Neural progenitor cell (in vitro differentiated cells): ENCODE data around the gene UNG. TPM values are rescaled to one million over a fixed set of nuclear protein-coding genes. Genes with fewer than 3 reads are reported as not detected.
A peak's percentile ranks its signal among the peaks of the same experiment; 100 is the strongest.
"Not testable (repeated sequence)": the region's sequence is repeated elsewhere in the genome, so short reads cannot be mapped to it uniquely, and the experiment has no call there.

ENCODE experiments used
- DNase-seq: peaks from one replicate; pipeline ENCODE4 v3.0.0-alpha.2; 2016; ENCODE audit warnings: low spot score
- H2AFZ ChIP-seq: fragments of 200-600 bp; sonication (generic); replicated peaks from 2 replicates; pipeline ENCODE4 v1.6.1; 2016; ENCODE audit warnings: antibody characterized with exemption
- H3F3A ChIP-seq: fragments of 200-600 bp; sonication (generic); 2 replicates; pipeline ENCODE4 v1.6.1; 2016; ENCODE audit warnings: antibody characterized with exemption, low read depth
- H3K27ac ChIP-seq: fragments of 200-600 bp; sonication (generic); 2 replicates; pipeline ENCODE4 v1.5.1; 2016; ENCODE audit warnings: mild to moderate bottlenecking
- H3K27me3 ChIP-seq: fragments of 200-600 bp; sonication (generic); 2 replicates; pipeline ENCODE4 v1.6.1; 2016; ENCODE audit warnings: mild to moderate bottlenecking, moderate library complexity
- H3K36me3 ChIP-seq: fragments of 200-600 bp; sonication (generic); 2 replicates; pipeline ENCODE4 v1.5.1; 2016
- H3K4me1 ChIP-seq: fragments of 200-600 bp; sonication (generic); 2 replicates; pipeline ENCODE4 v1.6.1; 2016; ENCODE audit warnings: mixed run types
- H3K4me2 ChIP-seq: fragments of 200-600 bp; sonication (generic); 2 replicates; pipeline ENCODE4 v1.6.1; 2016
- H3K4me3 ChIP-seq: fragments of 200-600 bp; sonication (generic); 2 replicates; pipeline ENCODE4 v1.5.1; 2016
- H3K79me2 ChIP-seq: fragments of 200-600 bp; sonication (generic); 2 replicates; pipeline ENCODE4 v1.6.1; 2016; ENCODE audit warnings: low read depth
- H3K9ac ChIP-seq: fragments of 200-600 bp; sonication (generic); 2 replicates; pipeline ENCODE4 v1.6.1; 2016
- H3K9me3 ChIP-seq: fragments of 200-600 bp; sonication (generic); 2 replicates; pipeline ENCODE4 v1.5.1; 2016; ENCODE audit warnings: low read depth
- H4K20me1 ChIP-seq: fragments of 200-600 bp; sonication (generic); 2 replicates; pipeline ENCODE4 v1.6.1; 2016; ENCODE audit warnings: low read depth
- H3K27ac Mint-ChIP-seq: 3 replicates; pipeline ENCODE4 v1.8.0; 2021; ENCODE audit warnings: mixed read lengths
- H3K27me3 Mint-ChIP-seq: 2 replicates; pipeline ENCODE4 v1.8.0; 2022; ENCODE audit warnings: low read depth, mild to moderate bottlenecking, inconsistent platforms, moderate library complexity, mixed read lengths; ENCODE audit not compliant: insufficient read depth
- H3K36me3 Mint-ChIP-seq: 3 replicates; pipeline ENCODE4 v1.8.0; 2021; ENCODE audit warnings: mixed read lengths
- H3K4me1 Mint-ChIP-seq: 3 replicates; pipeline ENCODE4 v1.8.0; 2021; ENCODE audit warnings: mixed read lengths
- H3K4me3 Mint-ChIP-seq: 3 replicates; pipeline ENCODE4 v1.8.0; 2021; ENCODE audit warnings: mild to moderate bottlenecking, moderate library complexity, mixed read lengths
- H3K9me3 Mint-ChIP-seq: 3 replicates; pipeline ENCODE4 v1.8.0; 2020; ENCODE audit warnings: mixed read lengths
- CTCF ChIP-seq: fragments of 200-600 bp; sonication (generic); IDR thresholded peaks from 2 replicates; pipeline ENCODE4 v1.5.1; 2017; ENCODE audit warnings: antibody characterized with exemption, mild to moderate bottlenecking
- EZH2 ChIP-seq: fragments of 200-600 bp; sonication (generic); IDR thresholded peaks from 2 replicates; pipeline ENCODE4 v1.6.1; 2017; ENCODE audit warnings: antibody characterized with exemption, mild to moderate bottlenecking, moderate library complexity
- EZH2phosphoT487 ChIP-seq: fragments of 200-600 bp; sonication (generic); IDR thresholded peaks from 2 replicates; pipeline ENCODE4 v1.6.1; 2017; ENCODE audit warnings: antibody characterized with exemption
- total RNA-seq: library from RNA; depleted of rRNA; stranded (reverse); fragments of >200 nt; gene quantifications from 2 replicates; pipeline ENCODE4 v1.2.3, GENCODE V29; 2015; ENCODE audit warnings: low replicate concordance

The UNG gene
- total RNA-seq, 1 donor from 2014 or later = 71.0 TPM

- Histone ChIP-seq H3K27ac (no peak within 1 kb of the TSS), H3K36me3 (no peaks in the 10 kb centered on the region), H3K27me3 (no peaks in the 10 kb centered on the region), H3K9me3 (no peaks in the 10 kb centered on the region), H3K4me3 (peak within 1 kb of the TSS; percentile 84), H4K20me1 (no peaks in the 10 kb centered on the region), H3K79me2 (peaks cover 8% of the 10 kb centered on the region), H3F3A (no peaks in the 10 kb centered on the region), H3K4me2 (peak within 1 kb of the TSS; percentile 96), H3K4me1 (peaks cover 9% of the 10 kb centered on the region), H2AFZ (peak within 1 kb of the TSS; percentile 95), H3K9ac (peak within 1 kb of the TSS; percentile 69)
- Mint-ChIP-seq H3K4me1 (peaks cover 19% of the 10 kb centered on the region), H3K9me3 (no peaks in the 10 kb centered on the region), H3K27ac (peak within 1 kb of the TSS; percentile 84), H3K4me3 (peak within 1 kb of the TSS; percentile 98), H3K36me3 (no peaks in the 10 kb centered on the region), H3K27me3 (peaks cover 2% of the 10 kb centered on the region)
- TF ChIP-seq CTCF (no peak), EZH2phosphoT487 (no peak), EZH2 (no peak)
- DNase-seq = peak; percentile 93
These were observed 44.7 kb upstream of the UNG start, which contains the start of gene USP30 for GRCh38 chr12:109052414-109053323. USP30 (plus strand) TSS chr12:109052576; CDS start chr12:109052679, 103 bp downstream.

GRCh38 chr12:109053382-109054123, 43.8 kb upstream of the UNG start:
- Histone ChIP-seq H3K4me3 (peak overlapping the region; percentile 84), H3K4me1 (peaks cover 9% of the 10 kb centered on the region), H3K27ac (no peak overlapping the region), H3K4me2 (peak overlapping the region; percentile 96), H3K9ac (peak overlapping the region; percentile 69), H3K36me3 (no peaks in the 10 kb centered on the region), H3K27me3 (no peaks in the 10 kb centered on the region), H2AFZ (peak overlapping the region; percentile 95), H3K9me3 (no peaks in the 10 kb centered on the region), H4K20me1 (no peaks in the 10 kb centered on the region), H3F3A (no peaks in the 10 kb centered on the region), H3K79me2 (peaks cover 8% of the 10 kb centered on the region)
- DNase-seq = peak; percentile 23
- Mint-ChIP-seq H3K36me3 (no peaks in the 10 kb centered on the region), H3K9me3 (no peaks in the 10 kb centered on the region), H3K4me1 (peaks cover 19% of the 10 kb centered on the region), H3K27ac (peak overlapping the region; percentile 84), H3K27me3 (peaks cover 2% of the 10 kb centered on the region), H3K4me3 (peak overlapping the region; percentile 98)
- TF ChIP-seq EZH2phosphoT487 (no peak), CTCF (no peak), EZH2 (no peak)

GRCh38 chr12:109054124-109054513, 43.3 kb upstream of the UNG start:
- not testable (repeated sequence) for H3K27me3 ChIP-seq, H3K9me3 Mint-ChIP-seq, H3K36me3 ChIP-seq, H3K27ac Mint-ChIP-seq, H3K9me3 ChIP-seq, H3K4me2 ChIP-seq, H4K20me1 ChIP-seq, H3K4me3 ChIP-seq, H3K4me1 ChIP-seq, DNase-seq, H3K27me3 Mint-ChIP-seq, H3K36me3 Mint-ChIP-seq, H3F3A ChIP-seq, H2AFZ ChIP-seq, H3K27ac ChIP-seq, H3K79me2 ChIP-seq, H3K9ac ChIP-seq
- Mint-ChIP-seq H3K4me3 (peak overlapping the region; percentile 98), H3K4me1 (peaks cover 19% of the 10 kb centered on the region)
